ENCODE results near the gene RAI1. TPM values are rescaled to one million over a fixed set of nuclear protein-coding genes. Genes with fewer than 3 reads are reported as not detected.

The RAI1 gene
- total and polyA plus RNA-seq, 2 of the 8 experiments (the other 6 are each of a cell fraction or from before 2014, with no cell fraction given) = 0.39 to 1.2 TPM

GRCh38 chr17:17847726-17848125, 166.5 kb downstream of the RAI1 start (continued):
- no peak for TF ChIP-seq SRF (IDR thresholded peaks at IDR 0.05; ENCODE audit: low read depth, low read length)
- no peak for TF ChIP-seq SIX5 (IDR thresholded peaks at IDR 0.05; ENCODE audit: low read depth, low read length)

All from H1 (cell line).